PFSK-1 (cell line): ENCODE measurements around the gene ASS1.

Experiments
- POLR2AphosphoS5 ChIP-seq: IDR thresholded peaks from 2 replicates; pipeline ENCODE4 v1.6.1; 2012; ENCODE audit warnings: low read depth, mild to moderate bottlenecking, control low read depth, low read length, moderate library complexity
- SIN3A ChIP-seq: IDR thresholded peaks from 2 replicates; pipeline ENCODE4 v1.6.1; 2012; ENCODE audit warnings: mild to moderate bottlenecking, low read length, moderate library complexity, borderline replicate concordance; ENCODE audit not compliant: insufficient read depth
- TAF1 ChIP-seq: IDR thresholded peaks from 2 replicates; pipeline ENCODE4 v1.6.1; 2012; ENCODE audit warnings: low read length, control low read depth, borderline replicate concordance; ENCODE audit not compliant: insufficient read depth
- TF ChIP-seq, protein P1 (sequence below), 2 experiments: IDR thresholded peaks; 2 replicates each; pipeline versions ENCODE4 v1.6.1 to v1.8.0; 2011 to 2012; ENCODE audit warnings: low read depth in 2 of 2, low read length in 2 of 2, control low read depth in 1 of 2, inconsistent platforms in 1 of 2, mild to moderate bottlenecking in 1 of 2, moderate library complexity in 1 of 2; ENCODE audit not compliant: insufficient read depth in 1 of 2

- TF ChIP-seq POLR2AphosphoS5 (no peak), SIN3A (no peak), TAF1 (no peak)
- TF ChIP-seq, protein P1, sequence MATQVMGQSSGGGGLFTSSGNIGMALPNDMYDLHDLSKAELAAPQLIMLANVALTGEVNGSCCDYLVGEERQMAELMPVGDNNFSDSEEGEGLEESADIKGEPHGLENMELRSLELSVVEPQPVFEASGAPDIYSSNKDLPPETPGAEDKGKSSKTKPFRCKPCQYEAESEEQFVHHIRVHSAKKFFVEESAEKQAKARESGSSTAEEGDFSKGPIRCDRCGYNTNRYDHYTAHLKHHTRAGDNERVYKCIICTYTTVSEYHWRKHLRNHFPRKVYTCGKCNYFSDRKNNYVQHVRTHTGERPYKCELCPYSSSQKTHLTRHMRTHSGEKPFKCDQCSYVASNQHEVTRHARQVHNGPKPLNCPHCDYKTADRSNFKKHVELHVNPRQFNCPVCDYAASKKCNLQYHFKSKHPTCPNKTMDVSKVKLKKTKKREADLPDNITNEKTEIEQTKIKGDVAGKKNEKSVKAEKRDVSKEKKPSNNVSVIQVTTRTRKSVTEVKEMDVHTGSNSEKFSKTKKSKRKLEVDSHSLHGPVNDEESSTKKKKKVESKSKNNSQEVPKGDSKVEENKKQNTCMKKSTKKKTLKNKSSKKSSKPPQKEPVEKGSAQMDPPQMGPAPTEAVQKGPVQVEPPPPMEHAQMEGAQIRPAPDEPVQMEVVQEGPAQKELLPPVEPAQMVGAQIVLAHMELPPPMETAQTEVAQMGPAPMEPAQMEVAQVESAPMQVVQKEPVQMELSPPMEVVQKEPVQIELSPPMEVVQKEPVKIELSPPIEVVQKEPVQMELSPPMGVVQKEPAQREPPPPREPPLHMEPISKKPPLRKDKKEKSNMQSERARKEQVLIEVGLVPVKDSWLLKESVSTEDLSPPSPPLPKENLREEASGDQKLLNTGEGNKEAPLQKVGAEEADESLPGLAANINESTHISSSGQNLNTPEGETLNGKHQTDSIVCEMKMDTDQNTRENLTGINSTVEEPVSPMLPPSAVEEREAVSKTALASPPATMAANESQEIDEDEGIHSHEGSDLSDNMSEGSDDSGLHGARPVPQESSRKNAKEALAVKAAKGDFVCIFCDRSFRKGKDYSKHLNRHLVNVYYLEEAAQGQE (IDR thresholded peaks at IDR 0.05; ENCODE audit: insufficient read depth in 1 of 2, low read depth in 2 of 2, low read length in 2 of 2), result no peak
Measured at GRCh38 chr9:130477564-130477963, 32.8 kb downstream of the ASS1 start.
